ENCODE measurements around the gene ADAMTS1. TPM values are rescaled to one million over a fixed set of nuclear protein-coding genes. Genes with fewer than 3 reads are reported as not detected.

Gene ADAMTS1
- total RNA-seq, 1 donor from 2014 or later = 6.7 TPM

DNA sequence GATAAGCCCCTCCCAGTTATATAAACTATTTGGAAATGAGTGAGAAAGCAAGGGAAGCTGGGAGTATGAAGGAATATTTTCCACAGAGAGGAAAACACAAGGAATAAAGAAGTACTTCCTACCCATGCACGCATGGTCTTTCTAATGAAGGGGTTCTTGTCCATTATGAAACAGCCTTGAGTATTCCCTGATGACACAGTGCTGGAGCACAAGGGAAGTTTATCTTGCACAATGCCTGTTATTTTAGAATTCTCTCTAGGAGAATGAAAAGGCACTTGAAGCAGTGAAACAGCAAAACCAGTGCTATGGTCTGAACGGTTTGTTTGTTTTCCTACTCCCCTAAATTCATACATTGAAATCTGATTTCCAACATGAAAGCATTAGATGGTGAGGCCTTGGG lies 38.6 kb upstream of the ADAMTS1 start:
- H3K79me2 ChIP-seq (ENCODE audit: low read depth) = no peaks in the 10 kb centered on the region
- no peak for DNase-seq (ENCODE audit: low spot score)
- no peak for TF ChIP-seq EZH2phosphoT487 (IDR thresholded peaks at IDR 0.05)

DNA sequence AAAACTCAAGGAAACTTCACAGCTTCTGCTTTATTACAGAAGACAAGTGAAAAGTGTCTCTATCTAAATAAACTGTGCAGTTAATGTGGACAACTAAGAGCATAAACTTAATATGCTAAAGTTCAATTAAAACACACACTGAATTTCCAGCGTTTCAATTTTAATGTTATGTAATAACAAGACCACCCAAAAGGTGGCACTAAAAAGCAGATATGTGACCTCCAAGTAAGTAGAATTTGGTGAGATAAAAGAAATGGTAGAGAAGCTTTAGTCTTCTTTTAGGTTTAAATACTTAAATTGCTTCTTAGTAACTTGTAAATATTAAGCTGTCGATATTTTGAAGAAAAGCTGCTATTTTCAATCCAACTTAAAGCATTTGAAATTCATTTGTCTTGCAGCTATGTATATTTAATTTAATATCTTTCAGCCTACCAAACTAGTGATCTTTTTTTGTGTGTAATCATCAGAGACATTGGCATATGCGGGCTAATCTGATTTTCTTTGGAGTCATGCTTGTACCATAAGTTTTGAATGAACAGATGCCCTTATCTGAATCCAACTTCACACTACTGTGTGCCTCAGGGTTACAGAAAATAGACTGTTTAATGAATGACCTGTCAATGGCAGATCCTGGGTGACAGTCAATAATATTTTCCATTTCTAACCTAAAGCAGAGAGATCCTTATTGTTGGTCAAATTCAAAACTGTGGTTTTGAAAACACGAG lies 36.5 kb upstream of the ADAMTS1 start:
- Histone ChIP-seq H3K27ac (no peak overlapping the region), H4K20me1 (ENCODE audit: low read depth) (no peaks in the 10 kb centered on the region)
- no peaks in the 10 kb centered on the region for H3K36me3 Mint-ChIP-seq

More for the DNA sequence above, 38.6 kb upstream of the ADAMTS1 start:
- no peak overlapping the region for H3K4me3 Mint-ChIP-seq
- no peaks in the 10 kb centered on the region for H3K4me1 ChIP-seq
- no peaks in the 10 kb centered on the region for H3F3A ChIP-seq (ENCODE audit: low read depth)
- no peaks in the 10 kb centered on the region for H4K20me1 ChIP-seq (ENCODE audit: low read depth)
- H3K9me3 Mint-ChIP-seq = no peaks in the 10 kb centered on the region
- H3K36me3 ChIP-seq = no peaks in the 10 kb centered on the region
- H3K27ac Mint-ChIP-seq = no peak overlapping the region
- H3K4me2 ChIP-seq = no peak overlapping the region
- no peaks in the 10 kb centered on the region for H3K4me1 Mint-ChIP-seq
- H2AFZ ChIP-seq (replicated peaks) = no peak overlapping the region
- H3K27me3 Mint-ChIP-seq (ENCODE audit: insufficient read depth, low read depth) = peaks cover 3% of the 10 kb centered on the region
- H3K9ac ChIP-seq = no peak overlapping the region
- H3K9me3 ChIP-seq (ENCODE audit: low read depth) = no peaks in the 10 kb centered on the region
- H3K4me3 ChIP-seq = no peak overlapping the region
- no peak overlapping the region for H3K27ac ChIP-seq
- H3K27me3 ChIP-seq = no peaks in the 10 kb centered on the region
- H3K36me3 Mint-ChIP-seq = no peaks in the 10 kb centered on the region

GRCh38 chr21:26877018-26877417 lies 31.8 kb upstream of the ADAMTS1 start:
- Histone ChIP-seq H3K4me2 (no peak overlapping the region), H3K27ac (no peak overlapping the region), H3K4me1 (no peaks in the 10 kb centered on the region), H3K9ac (no peak overlapping the region), H2AFZ (replicated peaks) (no peak overlapping the region), H3F3A (ENCODE audit: low read depth) (no peaks in the 10 kb centered on the region), H4K20me1 (ENCODE audit: low read depth) (no peaks in the 10 kb centered on the region), H3K27me3 (no peaks in the 10 kb centered on the region), H3K79me2 (ENCODE audit: low read depth) (no peaks in the 10 kb centered on the region), H3K36me3 (no peaks in the 10 kb centered on the region), H3K9me3 (ENCODE audit: low read depth) (no peaks in the 10 kb centered on the region), H3K4me3 (no peak overlapping the region)
- Mint-ChIP-seq H3K4me3 (no peak overlapping the region), H3K4me1 (no peaks in the 10 kb centered on the region), H3K27ac (no peak overlapping the region), H3K36me3 (no peaks in the 10 kb centered on the region), H3K27me3 (ENCODE audit: insufficient read depth, low read depth) (peaks cover 3% of the 10 kb centered on the region), H3K9me3 (no peaks in the 10 kb centered on the region)
- no peak for TF ChIP-seq CTCF (IDR thresholded peaks at IDR 0.05)
- no peak for TF ChIP-seq EZH2 (IDR thresholded peaks at IDR 0.05)
- no peak for TF ChIP-seq EZH2phosphoT487 (IDR thresholded peaks at IDR 0.05)
- DNase-seq (ENCODE audit: low spot score) = no peak

More for the DNA sequence above, 36.5 kb upstream of the ADAMTS1 start:
- Mint-ChIP-seq H3K27ac (no peak overlapping the region), H3K4me1 (no peaks in the 10 kb centered on the region), H3K9me3 (no peaks in the 10 kb centered on the region), H3K27me3 (ENCODE audit: insufficient read depth, low read depth) (peaks cover 3% of the 10 kb centered on the region), H3K4me3 (no peak overlapping the region)
- H3K27me3 ChIP-seq = no peaks in the 10 kb centered on the region
- no peaks in the 10 kb centered on the region for H3K9me3 ChIP-seq (ENCODE audit: low read depth)
- H3K79me2 ChIP-seq (ENCODE audit: low read depth) = no peaks in the 10 kb centered on the region
- no peaks in the 10 kb centered on the region for H3K4me1 ChIP-seq
- H2AFZ ChIP-seq (replicated peaks) = no peak overlapping the region
- TF ChIP-seq CTCF (IDR thresholded peaks at IDR 0.05) = peak; percentile 49
- no peak for TF ChIP-seq EZH2 (IDR thresholded peaks at IDR 0.05)
- H3K4me2 ChIP-seq = no peak overlapping the region
- no peak overlapping the region for H3K9ac ChIP-seq
- no peaks in the 10 kb centered on the region for H3K36me3 ChIP-seq
- DNase-seq (ENCODE audit: low spot score) = peak; percentile 17
- no peaks in the 10 kb centered on the region for H3F3A ChIP-seq (ENCODE audit: low read depth)
- H3K4me3 ChIP-seq = no peak overlapping the region

DNA sequence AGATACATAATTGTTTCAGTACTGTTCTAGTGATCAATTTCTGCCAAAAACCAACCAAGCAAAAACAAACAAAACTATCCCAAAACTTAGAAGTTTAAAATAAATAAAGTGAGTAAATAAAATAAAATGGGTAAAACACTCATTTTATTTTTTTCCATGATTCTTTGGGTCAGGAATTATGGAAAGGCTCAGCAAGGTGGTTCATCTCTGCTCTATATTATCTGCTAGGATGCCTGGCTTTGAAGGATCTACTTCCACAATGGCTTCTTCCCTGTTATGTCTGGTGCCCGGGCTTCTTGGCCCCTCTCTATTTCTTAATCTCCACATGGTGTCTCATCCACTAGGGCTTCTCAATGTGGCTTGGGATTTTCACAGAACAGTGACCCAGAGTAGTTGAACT lies 29.1 kb upstream of the ADAMTS1 start:
- H3K9me3 ChIP-seq (ENCODE audit: low read depth) = no peaks in the 10 kb centered on the region
- H3F3A ChIP-seq (ENCODE audit: low read depth) = no peaks in the 10 kb centered on the region
- H3K36me3 Mint-ChIP-seq = no peaks in the 10 kb centered on the region
- no peak overlapping the region for H3K4me3 Mint-ChIP-seq
- H3K27me3 Mint-ChIP-seq (ENCODE audit: insufficient read depth, low read depth) = no peaks in the 10 kb centered on the region
- H3K4me1 Mint-ChIP-seq = no peaks in the 10 kb centered on the region
- no peak overlapping the region for H3K4me3 ChIP-seq
- H3K27ac ChIP-seq = no peak overlapping the region
- no peaks in the 10 kb centered on the region for H3K4me1 ChIP-seq
- H2AFZ ChIP-seq (replicated peaks) = no peak overlapping the region
- no peak overlapping the region for H3K27ac Mint-ChIP-seq
- H3K9ac ChIP-seq = no peak overlapping the region
- no peaks in the 10 kb centered on the region for H4K20me1 ChIP-seq (ENCODE audit: low read depth)
- no peaks in the 10 kb centered on the region for H3K9me3 Mint-ChIP-seq
- no peak for DNase-seq (ENCODE audit: low spot score)
- TF ChIP-seq CTCF (IDR thresholded peaks at IDR 0.05) (no peak), EZH2 (IDR thresholded peaks at IDR 0.05) (no peak), EZH2phosphoT487 (IDR thresholded peaks at IDR 0.05) (no peak)
- no peaks in the 10 kb centered on the region for H3K27me3 ChIP-seq
- no peaks in the 10 kb centered on the region for H3K79me2 ChIP-seq (ENCODE audit: low read depth)
- H3K36me3 ChIP-seq = no peaks in the 10 kb centered on the region
- no peak overlapping the region for H3K4me2 ChIP-seq

All from neural progenitor cell (in vitro differentiated cells).